HUES6 (cell line): Measurements from ENCODE around the gene LRBA.

Source experiments
- H3K27ac ChIP-seq: 2 replicates; pipeline ENCODE4 v1.7.0; 2013; ENCODE audit warnings: low read depth, mild to moderate bottlenecking, low read length, inconsistent platforms
- H3K27me3 ChIP-seq: 2 replicates; pipeline ENCODE4 v1.6.1; 2013; ENCODE audit warnings: low read length; ENCODE audit not compliant: control insufficient read depth, insufficient read depth
- H3K36me3 ChIP-seq: 2 replicates; pipeline ENCODE4 v1.6.1; 2013; ENCODE audit warnings: low read length; ENCODE audit not compliant: control insufficient read depth, insufficient read depth
- H3K4me1 ChIP-seq: 2 replicates; pipeline ENCODE4 v1.6.1; 2013; ENCODE audit warnings: low read length; ENCODE audit not compliant: control insufficient read depth, insufficient read depth
- H3K4me3 ChIP-seq: 2 replicates; pipeline ENCODE4 v1.5.1; 2013; ENCODE audit warnings: low read depth, low read length
- H3K9ac ChIP-seq: one replicate; pipeline ENCODE4 v1.6.1; 2013; ENCODE audit warnings: mild to moderate bottlenecking, low read length
- H3K9me3 ChIP-seq: 2 replicates; pipeline ENCODE4 v1.6.1; 2013; ENCODE audit warnings: low read depth, low read length; ENCODE audit not compliant: control insufficient read depth, insufficient read depth

Gene LRBA

DNA sequence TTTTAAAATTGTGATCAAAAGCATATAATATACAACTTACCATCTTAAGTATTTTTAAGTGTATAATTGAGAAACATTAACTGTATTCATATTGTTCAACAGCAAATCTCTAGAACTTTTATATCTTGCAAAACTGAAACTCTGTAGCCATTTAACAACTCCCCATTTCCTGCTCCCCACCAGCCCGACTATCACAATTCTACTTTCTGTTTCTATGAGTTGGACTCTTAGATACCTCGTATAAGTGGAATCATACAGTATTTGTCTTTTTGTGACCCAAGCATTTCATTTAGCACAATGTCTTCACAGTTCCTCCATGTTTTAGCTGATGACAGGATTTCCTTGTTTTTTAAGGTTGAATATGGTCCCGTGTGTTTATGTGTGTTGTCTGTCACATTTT lies 106.0 kb downstream of the LRBA start:
- Histone ChIP-seq H3K27ac (no peak overlapping the region), H3K4me3 (no peak overlapping the region), H3K36me3 (peaks cover 54% of the 10 kb centered on the region), H3K27me3 (no peaks in the 10 kb centered on the region), H3K4me1 (no peaks in the 10 kb centered on the region), H3K9me3 (no peaks in the 10 kb centered on the region), H3K9ac (no peak overlapping the region)

DNA sequence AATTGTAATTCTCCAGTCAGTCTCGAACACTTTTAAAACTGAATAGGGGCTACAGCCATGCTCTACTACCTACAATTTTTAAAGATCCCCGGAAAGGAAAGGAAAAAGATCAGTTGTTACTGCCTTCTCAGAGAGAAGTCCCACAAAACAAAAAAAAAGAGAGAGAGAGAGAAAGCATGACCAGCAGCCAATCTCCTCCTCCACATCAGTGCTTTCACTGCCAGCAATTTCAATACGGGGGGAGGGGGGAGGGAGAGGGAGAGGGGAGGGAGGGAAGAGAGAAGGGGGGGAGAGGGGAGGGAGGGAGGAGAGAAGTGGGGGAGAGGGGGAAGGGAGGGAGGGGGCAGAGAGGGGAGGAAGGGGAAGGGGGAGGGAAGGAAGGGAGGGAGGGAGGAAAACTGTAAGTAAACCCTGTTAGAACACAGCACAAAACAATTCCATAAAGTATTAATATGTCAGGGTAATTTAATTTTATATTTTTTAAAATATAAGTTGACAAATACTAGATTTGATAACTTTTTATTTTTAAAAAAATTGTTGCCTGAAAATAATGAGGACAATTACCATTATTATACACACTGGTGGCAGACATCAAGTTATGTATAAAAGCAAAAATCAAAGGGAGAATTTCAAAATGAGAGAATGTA lies 108.0 kb downstream of the LRBA start:
- peaks cover 48% of the 10 kb centered on the region for H3K36me3 ChIP-seq
- H3K27me3 ChIP-seq, result no peaks in the 10 kb centered on the region
- no peak overlapping the region for H3K27ac ChIP-seq
- H3K9ac ChIP-seq, result no peak overlapping the region
- H3K9me3 ChIP-seq, result no peaks in the 10 kb centered on the region
- no peaks in the 10 kb centered on the region for H3K4me1 ChIP-seq
- H3K4me3 ChIP-seq, result no peak overlapping the region

DNA sequence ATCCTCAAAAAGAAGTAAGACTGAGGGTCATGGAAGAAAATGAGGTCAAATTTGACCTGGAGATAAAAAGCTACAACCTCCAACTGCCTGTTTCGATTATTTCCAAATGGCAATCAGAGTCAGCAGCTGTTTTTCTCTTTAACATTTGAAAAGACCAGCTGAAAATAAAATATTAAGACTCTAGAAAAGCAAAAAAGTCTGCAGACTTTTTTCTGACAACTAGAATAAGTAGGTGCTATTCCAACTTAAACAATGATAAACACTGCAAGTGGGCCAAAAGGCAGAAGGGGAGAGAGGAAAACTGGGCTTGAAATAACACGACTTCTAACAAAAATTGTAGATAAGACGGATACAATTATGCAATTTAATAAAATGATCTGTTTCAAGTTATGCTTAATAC lies 110.4 kb downstream of the LRBA start:
- Histone ChIP-seq H3K27ac (no peak overlapping the region), H3K9me3 (no peaks in the 10 kb centered on the region), H3K4me3 (no peak overlapping the region), H3K36me3 (peaks cover 40% of the 10 kb centered on the region), H3K9ac (no peak overlapping the region), H3K27me3 (no peaks in the 10 kb centered on the region), H3K4me1 (no peaks in the 10 kb centered on the region)

DNA sequence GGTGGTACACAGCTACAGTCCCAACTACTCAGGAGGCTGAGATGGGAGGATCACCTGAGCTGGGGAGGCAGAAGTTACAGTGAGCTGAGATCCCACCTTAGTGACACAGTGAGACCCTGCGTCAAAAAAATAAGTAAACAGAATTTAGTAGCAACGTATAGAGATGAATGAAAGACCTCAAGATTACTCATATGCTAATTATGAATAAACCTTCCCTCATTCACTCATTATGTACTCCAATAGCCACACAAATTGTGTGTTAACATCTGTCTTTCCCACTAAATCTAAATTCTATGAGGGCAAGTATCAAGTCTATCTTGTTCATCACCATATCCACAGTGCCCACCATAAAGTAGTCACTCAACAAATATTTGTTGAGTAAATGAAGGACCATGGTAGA lies 111.5 kb downstream of the LRBA start:
- Histone ChIP-seq H3K4me3 (no peak overlapping the region), H3K9ac (no peak overlapping the region), H3K36me3 (peaks cover 42% of the 10 kb centered on the region), H3K4me1 (no peaks in the 10 kb centered on the region), H3K9me3 (no peaks in the 10 kb centered on the region), H3K27ac (no peak overlapping the region), H3K27me3 (no peaks in the 10 kb centered on the region)

DNA sequence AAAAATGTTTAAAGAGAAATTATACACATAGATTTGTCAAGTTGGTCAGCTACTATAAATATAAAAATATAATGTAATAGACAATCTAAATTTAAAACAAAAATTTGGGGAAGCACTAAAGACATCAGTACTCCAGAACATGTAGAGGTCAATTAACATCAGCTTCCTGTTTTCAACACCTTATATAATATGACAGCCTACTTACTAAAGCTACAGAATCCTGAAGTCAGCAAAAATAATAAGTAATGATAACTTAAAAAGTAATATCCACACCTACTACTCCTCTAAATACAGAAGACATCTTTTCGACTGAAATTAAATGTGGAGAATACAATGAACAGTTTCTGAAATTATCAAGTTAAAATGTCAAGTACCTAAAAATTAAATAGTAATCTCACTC lies 118.6 kb downstream of the LRBA start:
- Histone ChIP-seq H3K9ac (no peak overlapping the region), H3K36me3 (peaks cover 37% of the 10 kb centered on the region), H3K4me3 (no peak overlapping the region), H3K27me3 (no peaks in the 10 kb centered on the region), H3K9me3 (no peaks in the 10 kb centered on the region), H3K27ac (no peak overlapping the region), H3K4me1 (no peaks in the 10 kb centered on the region)

DNA sequence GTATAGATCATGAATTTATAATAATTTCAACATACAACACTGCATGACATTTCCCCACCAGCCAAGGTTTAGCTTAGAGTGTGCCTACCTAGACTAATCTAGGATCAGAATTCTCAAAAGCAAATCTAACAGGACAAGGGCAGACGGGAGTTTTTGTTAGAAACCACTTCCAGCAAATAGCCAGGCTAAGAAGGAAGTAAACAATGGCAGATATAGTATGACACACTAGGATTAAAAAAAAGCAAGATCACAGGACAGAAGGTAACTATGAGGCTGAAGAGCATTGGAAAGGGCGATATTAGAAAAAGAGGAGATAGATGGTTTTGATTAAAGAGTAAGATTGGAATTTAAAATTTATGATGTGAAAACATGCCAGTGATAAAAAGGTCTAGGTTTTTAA lies 124.8 kb downstream of the LRBA start:
- H3K27me3 ChIP-seq, result no peaks in the 10 kb centered on the region
- no peak overlapping the region for H3K9ac ChIP-seq
- no peak overlapping the region for H3K27ac ChIP-seq
- no peaks in the 10 kb centered on the region for H3K9me3 ChIP-seq
- H3K36me3 ChIP-seq, result peaks cover 14% of the 10 kb centered on the region
- no peaks in the 10 kb centered on the region for H3K4me1 ChIP-seq
- H3K4me3 ChIP-seq, result no peak overlapping the region

DNA sequence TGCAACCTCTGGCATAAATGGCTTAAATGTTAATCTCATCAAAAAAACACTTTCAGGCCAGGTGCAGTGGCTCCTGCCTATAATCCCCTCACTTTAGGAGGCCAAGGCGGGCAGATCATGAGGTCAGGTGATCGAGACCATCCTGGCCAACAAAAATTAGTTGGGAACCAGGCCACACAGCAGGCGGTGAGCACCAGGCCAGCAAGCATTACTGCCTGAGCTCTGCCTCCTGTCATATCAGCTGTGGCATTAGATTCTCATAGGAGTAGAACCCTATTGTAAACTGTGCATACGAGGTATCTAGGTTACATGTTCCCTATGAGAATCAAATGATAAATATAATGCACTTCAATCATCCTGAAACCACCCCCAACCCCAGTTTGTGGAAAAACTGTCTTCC lies 125.8 kb downstream of the LRBA start:
- H3K36me3 ChIP-seq, result peaks cover 11% of the 10 kb centered on the region
- H3K9ac ChIP-seq, result no peak overlapping the region
- H3K9me3 ChIP-seq, result no peaks in the 10 kb centered on the region
- H3K27ac ChIP-seq, result no peak overlapping the region
- no peaks in the 10 kb centered on the region for H3K4me1 ChIP-seq
- no peaks in the 10 kb centered on the region for H3K27me3 ChIP-seq
- no peak overlapping the region for H3K4me3 ChIP-seq

DNA sequence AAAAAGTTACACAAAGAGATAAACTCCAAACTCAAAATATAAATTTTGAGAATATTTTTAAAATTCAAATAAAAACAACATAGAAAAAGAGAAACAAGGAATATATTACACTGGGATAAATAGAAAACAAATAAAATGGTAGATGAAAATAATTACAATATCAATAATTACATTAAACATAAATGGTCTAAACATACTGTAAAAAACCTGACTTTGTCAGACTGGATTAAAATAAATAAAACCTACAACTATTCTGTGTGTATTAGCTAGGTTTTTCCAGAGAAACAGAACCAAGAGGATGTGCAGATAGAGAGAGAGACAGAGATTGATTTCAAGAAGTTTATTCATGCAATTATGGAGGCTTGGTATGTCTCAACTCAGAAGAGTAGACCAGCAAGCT lies 126.5 kb downstream of the LRBA start:
- no peaks in the 10 kb centered on the region for H3K4me1 ChIP-seq
- H3K36me3 ChIP-seq, result peaks cover 9% of the 10 kb centered on the region
- no peak overlapping the region for H3K9ac ChIP-seq
- no peaks in the 10 kb centered on the region for H3K9me3 ChIP-seq
- no peak overlapping the region for H3K27ac ChIP-seq
- no peaks in the 10 kb centered on the region for H3K27me3 ChIP-seq
- H3K4me3 ChIP-seq, result no peak overlapping the region

DNA sequence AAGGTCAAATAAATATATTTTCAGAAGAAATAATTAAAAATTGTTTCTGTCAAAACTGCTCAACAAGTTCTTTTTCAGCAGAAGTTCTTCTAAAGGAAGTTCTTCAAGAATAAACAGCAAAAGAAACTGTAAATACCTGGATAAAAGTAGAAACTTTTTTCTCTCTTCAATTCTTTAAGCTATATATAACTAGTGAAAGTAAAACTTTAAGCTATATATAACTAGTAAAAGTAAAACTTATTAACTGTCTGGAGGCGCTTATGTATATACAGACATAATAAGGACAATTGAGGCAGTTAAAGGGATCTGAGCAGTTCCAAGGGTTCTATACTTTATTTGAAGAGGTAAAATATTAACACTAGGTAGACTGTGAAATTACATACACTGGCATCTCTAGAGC lies 126.9 kb downstream of the LRBA start:
- Histone ChIP-seq H3K27ac (no peak overlapping the region), H3K4me1 (no peaks in the 10 kb centered on the region), H3K9ac (no peak overlapping the region), H3K9me3 (no peaks in the 10 kb centered on the region), H3K4me3 (no peak overlapping the region), H3K36me3 (peaks cover 9% of the 10 kb centered on the region), H3K27me3 (no peaks in the 10 kb centered on the region)

DNA sequence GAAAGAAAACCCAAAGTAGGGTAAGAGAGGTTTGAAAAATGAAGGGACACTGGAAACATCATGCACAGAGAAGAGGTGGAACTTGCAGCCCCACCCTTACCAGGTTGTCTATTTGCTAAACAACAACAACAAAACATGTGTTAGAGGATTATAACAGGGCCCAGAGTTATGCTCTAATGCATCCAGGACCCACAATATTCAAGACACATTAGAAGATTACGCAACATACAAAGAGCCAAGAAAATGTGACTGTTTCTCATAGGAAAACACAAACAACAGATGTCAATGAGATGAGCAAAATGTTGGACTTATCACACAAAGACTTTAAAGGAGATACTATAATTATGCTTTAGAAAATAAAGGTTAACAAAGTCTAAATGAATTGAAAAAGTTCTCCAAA lies 128.5 kb downstream of the LRBA start:
- H3K9me3 ChIP-seq, result no peaks in the 10 kb centered on the region
- H3K4me1 ChIP-seq, result no peaks in the 10 kb centered on the region

DNA sequence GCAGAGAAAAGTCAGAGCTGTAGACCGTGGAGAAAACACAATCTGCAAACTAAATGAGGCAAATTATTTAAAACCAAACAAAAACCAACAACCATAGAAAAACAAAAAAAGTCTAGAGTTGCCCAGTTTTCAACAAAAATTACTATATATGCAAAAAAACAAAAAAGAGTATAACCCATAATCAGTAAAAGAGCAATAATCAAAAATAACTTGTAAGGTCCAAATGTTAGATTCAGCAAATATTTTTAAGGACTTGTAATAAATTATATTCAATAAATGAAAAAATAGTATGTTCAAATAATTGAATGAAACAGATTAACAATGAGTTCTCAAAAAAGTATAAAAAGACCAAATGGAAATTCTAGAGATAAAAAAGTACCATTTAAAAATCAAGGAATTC lies 130.5 kb downstream of the LRBA start:
- Histone ChIP-seq H3K27ac (no peak overlapping the region), H3K9me3 (peaks cover 6% of the 10 kb centered on the region), H3K4me1 (no peaks in the 10 kb centered on the region), H3K27me3 (no peaks in the 10 kb centered on the region), H3K4me3 (no peak overlapping the region), H3K36me3 (peaks cover 5% of the 10 kb centered on the region; the same call in 1 of the 2 replicates), H3K9ac (no peak overlapping the region)

More for the DNA sequence above, 128.5 kb downstream of the LRBA start:
- Histone ChIP-seq H3K27ac (no peak overlapping the region), H3K36me3 (no peaks in the 10 kb centered on the region; the same call in none of the 2 replicates), H3K27me3 (no peaks in the 10 kb centered on the region), H3K4me3 (no peak overlapping the region), H3K9ac (no peak overlapping the region)

DNA sequence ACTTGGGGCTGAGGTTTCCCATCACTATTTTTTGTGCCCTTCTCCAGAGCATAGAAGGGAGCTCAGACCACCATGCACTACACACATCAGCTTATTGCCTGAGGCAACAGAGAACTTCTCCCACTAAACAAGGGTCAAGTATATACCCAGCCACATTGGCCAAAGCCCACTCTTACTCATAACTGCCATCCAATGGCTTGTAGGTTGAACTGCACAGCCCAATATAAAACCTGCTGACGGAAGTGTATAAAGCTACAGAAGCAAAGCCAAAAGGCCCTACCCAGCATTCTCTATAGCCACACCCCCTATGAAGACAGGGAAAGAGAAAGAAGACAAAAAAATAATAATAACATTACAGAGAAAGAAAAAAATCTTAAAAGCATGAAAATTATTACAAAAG lies 139.7 kb downstream of the LRBA start:
- no peak overlapping the region for H3K4me3 ChIP-seq
- no peak overlapping the region for H3K27ac ChIP-seq
- H3K4me1 ChIP-seq, result no peaks in the 10 kb centered on the region
- peaks cover 5% of the 10 kb centered on the region for H3K36me3 ChIP-seq
- no peaks in the 10 kb centered on the region for H3K27me3 ChIP-seq
- peaks cover 6% of the 10 kb centered on the region for H3K9me3 ChIP-seq
- H3K9ac ChIP-seq, result no peak overlapping the region
